Airway epithelial cell (primary cell): ENCODE data around the gene DSTN. TPM values are rescaled to one million over a fixed set of nuclear protein-coding genes. Genes with fewer than 3 reads are reported as not detected.

Experiments used
- total RNA-seq: library from RNA; depleted of rRNA; stranded (reverse); fragments of >200 nt; gene quantifications from 2 replicates; pipeline ENCODE4 v1.2.3, GENCODE V29; 2015

Gene DSTN
- total RNA-seq, result 372 and 408 TPM in 2 replicates

DNA sequence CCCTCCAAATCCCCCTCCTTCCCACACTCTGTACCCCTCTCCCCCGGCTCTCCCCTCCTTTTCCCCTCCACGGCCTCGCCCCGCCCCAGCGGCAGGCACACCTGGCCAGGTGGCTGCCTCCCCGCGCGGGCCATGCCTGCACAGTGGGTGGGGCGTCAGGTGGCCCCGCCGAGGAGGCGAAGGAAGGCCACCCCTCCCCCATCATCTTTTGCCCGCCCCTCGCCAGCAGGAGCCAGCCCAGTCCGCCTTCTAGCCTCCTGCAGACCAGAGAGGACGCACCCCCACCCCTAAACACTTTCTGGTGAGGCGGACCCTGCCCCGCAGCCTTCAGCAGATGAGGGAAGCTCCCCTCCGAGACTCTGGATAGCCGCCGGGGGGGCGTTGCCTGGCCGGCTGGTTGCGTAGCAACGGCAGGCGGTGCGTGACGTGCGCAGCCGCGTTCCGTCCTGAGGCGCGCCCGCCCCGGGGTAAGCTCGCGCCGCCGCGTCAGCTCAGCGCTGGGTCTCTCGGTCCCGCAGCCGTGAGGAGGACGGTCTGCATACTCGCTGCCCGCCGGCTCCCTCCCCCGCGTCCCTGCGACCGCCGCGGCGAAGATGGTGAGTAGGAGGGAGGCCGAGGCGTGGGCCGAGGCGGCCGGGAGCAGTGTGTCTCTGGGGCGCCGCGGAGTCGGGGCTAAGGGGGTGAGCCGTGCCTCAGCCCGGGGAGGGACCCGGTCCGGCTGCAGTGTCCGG lies at the start of gene DSTN:
TSS of gene DSTN (plus strand) at position 460 of the 731 bp plus-strand sequence. CDS start at position 594, 134 bp downstream.

DNA sequence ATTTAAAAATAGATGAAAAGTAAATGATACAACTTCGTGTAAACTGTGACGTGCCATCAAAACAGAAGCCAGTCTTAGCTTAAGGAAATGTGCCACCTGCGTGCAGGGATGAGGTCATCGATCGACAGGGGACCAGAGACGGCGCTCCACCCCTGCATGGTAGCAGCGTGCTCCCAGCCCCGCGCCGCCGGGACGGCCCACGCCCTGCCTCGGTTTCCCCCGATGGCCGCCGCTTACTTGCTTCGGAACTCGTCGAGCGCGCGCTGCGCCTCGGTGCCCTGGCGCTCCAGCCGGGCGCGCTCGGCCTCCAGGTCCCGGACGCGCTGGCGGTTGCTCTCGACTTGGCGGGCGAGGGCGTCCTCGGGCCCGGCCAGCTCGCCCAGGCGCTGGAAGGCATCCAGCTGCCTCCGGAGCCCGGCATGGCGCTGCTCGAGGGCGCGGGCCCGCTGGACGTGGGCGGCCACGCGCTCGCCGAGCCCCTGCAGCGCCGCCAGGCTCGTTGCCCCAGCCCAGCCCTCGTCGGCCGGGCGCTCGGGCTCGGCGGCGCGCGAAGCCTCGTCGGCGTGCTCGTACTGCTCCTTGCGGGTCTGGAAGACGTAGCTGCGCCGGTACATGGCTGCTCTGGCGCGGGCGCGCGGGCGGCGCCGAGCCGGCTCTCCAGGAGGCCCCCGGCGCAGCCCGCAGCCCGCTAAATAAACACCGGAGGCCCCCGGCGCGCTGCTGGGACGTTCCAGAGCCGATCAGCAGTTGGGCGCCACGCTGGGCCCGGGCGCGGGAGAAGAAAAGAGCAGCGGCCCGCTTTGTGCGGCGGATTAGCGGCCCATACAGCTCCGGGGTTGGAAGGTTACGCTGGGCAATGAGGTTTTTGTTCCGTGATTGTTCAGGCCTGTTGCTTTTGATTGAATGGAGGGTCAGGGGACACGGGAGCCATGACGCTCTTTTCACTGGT lies 38.9 kb upstream of the DSTN start, which contains the start of gene BFSP1:
TSS of gene BFSP1 (minus strand) at position 664 of the 949 bp plus-strand sequence. CDS start at position 614, 50 bp downstream.

Other genes starting within 250 kb of the DSTN start
- 3.0 and 3.3 TPM in 2 replicates for gene BFSP1, start 38.7 kb upstream of the DSTN start, total RNA-seq
- gene RRBP1, start 112.2 kb downstream of the DSTN start, total RNA-seq, result 73.4 and 92.5 TPM in 2 replicates
- not detected in 2 replicates for gene BANF2, start 129.9 kb downstream of the DSTN start, total RNA-seq